H1 (cell line): Measurements from ENCODE around the gene RRM1. TPM values are rescaled to one million over a fixed set of nuclear protein-coding genes. Genes with fewer than 3 reads are reported as not detected.

Source experiments
- CTCF ChIA-PET: fragments of 300-600 bp; sonication (Branson Sonifier 250); formaldehyde crosslinking; loops from one replicate; lab custom pipeline; 2021; ENCODE audit not compliant: partially characterized antibody; lab: Charles Lee
- POLR2A ChIA-PET: fragments of 300-600 bp; sonication (Branson Sonifier 250); formaldehyde crosslinking; loops from one replicate; lab custom pipeline; 2021; ENCODE audit warnings: inconsistent platforms; ENCODE audit not compliant: partially characterized antibody; lab: Charles Lee
- DNase-seq, 2 experiments: peaks; one replicate each; pipeline versions ENCODE4 v3.0.0 to v3.0.0-alpha.2; 2010 to 2022; ENCODE audit warnings: low spot score in 2 of 2, low read depth in 1 of 2, mixed read lengths in 1 of 2
- FAIRE-seq: peaks from 2 replicates; lab custom pipeline; 2011; peaks lifted over from hg19 to GRCh38; lab: Jason Lieb, UNC
- H2AFZ ChIP-seq: 2 replicates; pipeline ENCODE4 v1.8.1; 2012; ENCODE audit warnings: low read length, inconsistent platforms
- H2AK5ac ChIP-seq: 2 replicates; pipeline ENCODE4 v1.6.1; 2013; ENCODE audit warnings: low read depth, low read length
- H2BK120ac ChIP-seq: replicated peaks from 2 replicates; pipeline ENCODE3; 2013; ENCODE audit warnings: low read depth, low read length, inconsistent platforms
- H2BK12ac ChIP-seq: 2 replicates; pipeline ENCODE4 v1.6.1; 2013; ENCODE audit warnings: low read depth, low read length
- H2BK15ac ChIP-seq: 2 replicates; pipeline ENCODE4 v1.6.1; 2013; ENCODE audit warnings: low read length
- H2BK20ac ChIP-seq: 2 replicates; pipeline ENCODE4 v1.6.1; 2013; ENCODE audit warnings: low read length
- H2BK5ac ChIP-seq: 2 replicates; pipeline ENCODE4 v1.6.1; 2013; ENCODE audit warnings: low read depth, low read length
- H3K14ac ChIP-seq: 2 replicates; pipeline ENCODE4 v1.6.1; 2013; ENCODE audit warnings: inconsistent platforms; ENCODE audit not compliant: insufficient read length
- H3K18ac ChIP-seq: 2 replicates; pipeline ENCODE4 v1.6.1; 2013; ENCODE audit warnings: low read length; ENCODE audit errors: extremely low read depth
- H3K23ac ChIP-seq: 2 replicates; pipeline ENCODE4 v1.6.1; 2013; ENCODE audit warnings: inconsistent platforms; ENCODE audit not compliant: insufficient read length
- H3K23me2 ChIP-seq: 2 replicates; pipeline ENCODE4 v1.6.1; 2013; ENCODE audit warnings: low read depth, low read length
- H3K27ac ChIP-seq: 2 replicates; pipeline ENCODE4 v1.6.1; 2011; ENCODE audit warnings: low read depth, low read length, inconsistent platforms
- H3K27me3 ChIP-seq, 4 experiments: replicated peaks in 1 of 4; 1 replicate in 1 of 4; 2 replicates in 3 of 4; pipeline versions ENCODE4 v1.6.1 to v1.8.1; 2011 to 2013; ENCODE audit warnings: low read length in 3 of 4, mild to moderate bottlenecking in 3 of 4, inconsistent platforms in 2 of 4, mixed read lengths in 2 of 4, moderate library complexity in 1 of 4; ENCODE audit not compliant: control insufficient read depth in 3 of 4, insufficient read depth in 3 of 4; ENCODE audit errors: extremely low read depth in 1 of 4
- H3K36me3 ChIP-seq, 4 experiments: 2 replicates each; pipeline versions ENCODE4 v1.6.1 to v1.8.1; 2011 to 2013; ENCODE audit warnings: mild to moderate bottlenecking in 4 of 4, low read length in 3 of 4, moderate library complexity in 2 of 4, control low read depth in 1 of 4, inconsistent platforms in 1 of 4; ENCODE audit not compliant: insufficient read depth in 4 of 4, control insufficient read depth in 2 of 4
- H3K4ac ChIP-seq: replicated peaks from 2 replicates; pipeline ENCODE3; 2013; ENCODE audit warnings: low read length, low read depth, mixed read lengths, inconsistent platforms; ENCODE audit not compliant: insufficient read length
- H3K4me1 ChIP-seq, 4 experiments: replicated peaks in 1 of 4; 1 replicate in 1 of 4; 2 replicates in 3 of 4; pipeline versions ENCODE4 v1.6.1 to v1.8.1; 2011 to 2013; ENCODE audit warnings: low read length in 3 of 4, inconsistent platforms in 2 of 4, mixed read lengths in 1 of 4; ENCODE audit not compliant: insufficient read depth in 4 of 4, control insufficient read depth in 3 of 4
- H3K4me2 ChIP-seq, 2 experiments: 2 replicates each; pipeline versions ENCODE4 v1.6.1 to v1.8.1; 2011 to 2013; ENCODE audit warnings: low read depth in 2 of 2, low read length in 2 of 2, control low read depth in 1 of 2, inconsistent platforms in 1 of 2, mild to moderate bottlenecking in 1 of 2; ENCODE audit not compliant: insufficient read depth in 1 of 2
- H3K4me3 ChIP-seq, 4 experiments: fragments of 200-600, 300-600 bp in 1 of 4; sonication (generic), shearing (Covaris generic), sonication (Bioruptor Twin) in 1 of 4; 2 replicates each; pipeline versions ENCODE4 v1.5.1 to v1.8.1; 2011 to 2016; ENCODE audit warnings: low read length in 4 of 4, low read depth in 3 of 4, control low read depth in 2 of 4, inconsistent platforms in 2 of 4, mild to moderate bottlenecking in 2 of 4, mixed read lengths in 1 of 4, moderate library complexity in 1 of 4; ENCODE audit not compliant: insufficient read depth in 2 of 4; ENCODE audit errors: extremely low read depth in 1 of 4
- H3K56ac ChIP-seq: replicated peaks from 2 replicates; pipeline ENCODE3; 2013; ENCODE audit warnings: low read depth, mild to moderate bottlenecking, mixed read lengths, low read length, inconsistent platforms; ENCODE audit not compliant: insufficient read length
- H3K79me1 ChIP-seq: 2 replicates; pipeline ENCODE4 v1.6.1; 2013; ENCODE audit warnings: low read depth, low read length, control low read depth
- H3K79me2 ChIP-seq, 2 experiments: 2 replicates each; pipeline versions ENCODE4 v1.6.1 to v1.8.1; 2012 to 2013; ENCODE audit warnings: low read length in 2 of 2, mild to moderate bottlenecking in 2 of 2, inconsistent platforms in 1 of 2; ENCODE audit not compliant: insufficient read depth in 2 of 2, control insufficient read depth in 1 of 2
- H3K9ac ChIP-seq, 4 experiments: replicated peaks in 1 of 4; 1 replicate in 1 of 4; 2 replicates in 3 of 4; pipeline versions ENCODE4 v1.6.1 to v1.8.1; 2011 to 2013; ENCODE audit warnings: low read depth in 3 of 4, low read length in 3 of 4, control low read depth in 2 of 4, mild to moderate bottlenecking in 2 of 4, moderate library complexity in 2 of 4, inconsistent platforms in 1 of 4; ENCODE audit errors: extremely low read depth in 1 of 4
- H3K9me3 ChIP-seq, 2 experiments: 2 replicates each; pipeline versions ENCODE4 v1.6.1 to v1.8.1; 2012 to 2013; ENCODE audit warnings: mild to moderate bottlenecking in 2 of 2, moderate library complexity in 2 of 2, control low read depth in 1 of 2, inconsistent platforms in 1 of 2, low read depth in 1 of 2, low read length in 1 of 2, mixed read lengths in 1 of 2; ENCODE audit not compliant: insufficient read depth in 2 of 2
- H4K20me1 ChIP-seq, 2 experiments: replicated peaks in 1 of 2; 2 replicates each; pipeline versions ENCODE3 to v1.8.1; 2011 to 2013; ENCODE audit warnings: inconsistent platforms in 2 of 2, low read length in 2 of 2, mild to moderate bottlenecking in 1 of 2; ENCODE audit not compliant: insufficient read depth in 2 of 2, control insufficient read depth in 1 of 2
- H4K5ac ChIP-seq: 2 replicates; pipeline ENCODE4 v1.6.1; 2013; ENCODE audit warnings: low read length, low read depth, mixed read lengths, inconsistent platforms; ENCODE audit not compliant: insufficient read length
- H4K8ac ChIP-seq: 2 replicates; pipeline ENCODE4 v1.8.0; 2013; ENCODE audit warnings: mild to moderate bottlenecking, moderate library complexity, low read length, inconsistent platforms; ENCODE audit not compliant: insufficient read depth; ENCODE audit errors: extremely low read depth
- H4K91ac ChIP-seq: replicated peaks from 2 replicates; pipeline ENCODE3; 2013; ENCODE audit warnings: low read length, mixed read lengths, inconsistent platforms; ENCODE audit not compliant: insufficient read length
- ATF2 ChIP-seq: IDR thresholded peaks from 2 replicates; pipeline ENCODE4 v1.6.1; 2012; ENCODE audit warnings: low read length, inconsistent platforms
- BCL11A ChIP-seq, 2 experiments: IDR thresholded peaks; one replicate each; pipeline ENCODE4 v1.6.1; 2011; ENCODE audit warnings: low read depth in 2 of 2, low read length in 2 of 2, mild to moderate bottlenecking in 2 of 2
- HDAC6 ChIP-seq: IDR thresholded peaks from one replicate; pipeline ENCODE4 v1.7.1; 2012; ENCODE audit warnings: low read depth, mild to moderate bottlenecking, inconsistent platforms, low read length, moderate library complexity
- KDM1A ChIP-seq: fragments of 200-600, 300-600 bp; sonication (generic); IDR thresholded peaks from 2 replicates; pipeline ENCODE4 v1.7.1; 2016; ENCODE audit warnings: mild to moderate bottlenecking, low read length, borderline replicate concordance
- KDM4A ChIP-seq: IDR thresholded peaks from one replicate; pipeline ENCODE4 v1.7.1; 2012; ENCODE audit warnings: low read depth, mild to moderate bottlenecking, moderate library complexity, low read length, inconsistent platforms; ENCODE audit not compliant: severe bottlenecking
- POLR2AphosphoS5 ChIP-seq: IDR thresholded peaks from 2 replicates; pipeline ENCODE4 v1.6.1; 2011; ENCODE audit warnings: low read depth, low read length
- WGBS, 2 experiments: shearing (Covaris generic) in 1 of 2; methylation state at CpG; one replicate each; pipeline versions ENCODE4 v1.1.6 to v1.1.7; 2013 to 2015; ENCODE audit warnings: low lambda C conversion rate in 2 of 2, mixed read lengths in 2 of 2, inconsistent platforms in 1 of 2, low coverage in 1 of 2, missing lambda C conversion rate in 1 of 2; ENCODE audit not compliant: insufficient replicate concordance in 2 of 2, insufficient coverage in 1 of 2, insufficient read length in 1 of 2; ENCODE audit errors: extremely low coverage in 1 of 2, missing lambda C conversion rate in 1 of 2; 5-methylcytosine and 5-hydroxymethylcytosine counted together
- polyA plus RNA-seq, 7 experiments: library from polyadenylated mRNA; depleted of rRNA in 3 of 7; stranded (reverse) in 5 of 7; unstranded in 2 of 7; fragments of >200 nt in 5 of 7; fragments of 200-250 nt in 2 of 7; gene quantifications; 1 replicate in 5 of 7; 2 replicates in 1 of 7; 4 replicates in 1 of 7; pipeline versions ENCODE4 v1.2.1 to v1.2.3, GENCODE V29; 2011 to 2013; ENCODE audit warnings: missing spikeins in 2 of 7, mixed read lengths in 2 of 7
- total RNA-seq: library from RNA; stranded (reverse); fragmentation: NEBNext Ultra II Directional; extraction: Animal tissue kit (Norgen Biotek cat#: 25700); gene quantifications from 2 replicates; pipeline ENCODE4 v1.2.1, GENCODE V29; 2021

The RRM1 gene
- total and polyA plus RNA-seq, 2 of the 8 experiments (the other 6 are each of a cell fraction or from before 2014, with no cell fraction given), result 63.6 to 126 TPM

DNA sequence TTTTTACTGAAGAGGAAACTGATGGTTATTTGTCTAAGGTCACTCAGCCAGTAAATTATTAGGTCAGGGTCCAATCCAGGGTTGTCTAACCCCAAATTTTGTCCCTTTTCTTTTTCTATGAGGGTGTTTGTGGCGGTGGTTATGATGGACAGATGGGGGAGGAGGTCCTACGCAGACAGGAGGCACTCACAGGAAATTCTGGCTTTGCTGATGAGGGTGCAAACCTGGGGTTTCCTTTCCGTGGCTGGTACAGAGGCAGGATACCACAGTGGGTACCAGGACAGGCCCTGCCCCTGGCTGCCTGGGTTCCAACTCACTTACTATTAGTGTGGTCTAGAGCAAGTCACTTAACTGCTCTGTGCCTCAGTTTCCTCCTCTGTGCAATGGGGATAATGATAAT, 91.0 kb downstream of the RRM1 start:
- POLR2A ChIA-PET, result no interaction called here
- TF ChIP-seq BCL11A (IDR thresholded peaks at IDR 0.05; ENCODE audit: low read depth in 2 of 2, low read length in 2 of 2) (no peak), ATF2 (no peak), KDM4A (no peak), POLR2AphosphoS5 (no peak), KDM1A (no peak), HDAC6 (no peak)
- no peaks in the 10 kb centered on the region for H3K23me2 ChIP-seq
- H2BK15ac ChIP-seq, result no peak overlapping the region
- no peak overlapping the region for H4K5ac ChIP-seq
- H4K91ac ChIP-seq, result no peak overlapping the region
- no peak overlapping the region for H2AFZ ChIP-seq
- H3K56ac ChIP-seq, result no peak overlapping the region
- H3K36me3 ChIP-seq, result no peaks in the 10 kb centered on the region
- 86% methylated on average over 3 of the region's 3 CpGs; no CpG with 5 or more reads in 1 of the 2 experiments for WGBS, 2 experiments
- H3K4me1 ChIP-seq, result peaks cover 0 to 3% (median 1%) of the 10 kb centered on the region in 4 experiments; a peak in 3 of 7 replicates
- no peak overlapping the region for H2BK12ac ChIP-seq
- CTCF ChIA-PET, result interaction anchor here (2.7 to 7.8 kb wide), 5 partner anchors 17 to 361 kb away, joined by 12 to 172 read pairs (median 36); partner anchors contain the start of gene OR52M1
- H3K23ac ChIP-seq, result no peak overlapping the region
- no peak overlapping the region for H2BK5ac ChIP-seq
- H4K20me1 ChIP-seq, result no peaks in the 10 kb centered on the region
- no peak overlapping the region for H3K4ac ChIP-seq
- no peaks in the 10 kb centered on the region for H3K79me2 ChIP-seq
- no peak overlapping the region for H3K27ac ChIP-seq
- no peak for FAIRE-seq
- H3K4me2 ChIP-seq, result no peak overlapping the region
- H3K9ac ChIP-seq, result no peak overlapping the region
- no peak overlapping the region for H3K18ac ChIP-seq
- no peak overlapping the region for H2AK5ac ChIP-seq
- no peak overlapping the region for H4K8ac ChIP-seq
- H3K27me3 ChIP-seq, result peaks cover 0 to 8% (median 3%) of the 10 kb centered on the region in 4 experiments; a peak in 4 of 7 replicates
- no peak overlapping the region for H2BK120ac ChIP-seq
- H3K79me1 ChIP-seq, result no peaks in the 10 kb centered on the region
- no peak overlapping the region for H3K4me3 ChIP-seq
- no peak for DNase-seq
- no peak overlapping the region for H3K14ac ChIP-seq
- H3K9me3 ChIP-seq, result no peaks in the 10 kb centered on the region
- no peak overlapping the region for H2BK20ac ChIP-seq
